ENCODE measurements around the gene VPS41.

Gene VPS41

DNA sequence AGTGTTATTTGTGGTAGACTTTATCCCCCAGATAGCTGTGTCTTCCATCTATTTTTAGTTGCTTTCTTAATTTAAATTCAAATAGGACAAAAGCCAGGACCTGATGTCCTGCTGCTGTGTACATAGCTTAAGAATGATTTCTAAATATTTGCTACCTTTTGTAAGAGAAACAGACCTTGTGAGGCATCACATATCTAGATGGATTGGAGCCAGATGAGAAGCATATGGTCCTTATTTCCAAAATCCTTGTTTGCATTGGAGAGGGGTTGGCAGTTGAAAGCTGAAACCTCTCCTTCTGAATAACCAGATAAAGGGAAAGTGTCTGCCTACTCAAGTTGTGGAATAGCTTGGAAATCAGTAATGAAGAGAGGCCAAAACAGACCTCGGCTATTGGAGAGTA lies 227.1 kb downstream of the VPS41 start:
- DNase-seq = no peak
- no peak overlapping the region for H3K4me3 Mint-ChIP-seq
- no peaks in the 10 kb centered on the region for H3K9me3 Mint-ChIP-seq
- peaks cover 4% of the 10 kb centered on the region for H3K27me3 Mint-ChIP-seq
- H3K36me3 Mint-ChIP-seq = no peaks in the 10 kb centered on the region
- CTCF ChIA-PET = no interaction called here
- no peak overlapping the region for H3K27ac Mint-ChIP-seq
- no peaks in the 10 kb centered on the region for H3K4me1 Mint-ChIP-seq

DNA sequence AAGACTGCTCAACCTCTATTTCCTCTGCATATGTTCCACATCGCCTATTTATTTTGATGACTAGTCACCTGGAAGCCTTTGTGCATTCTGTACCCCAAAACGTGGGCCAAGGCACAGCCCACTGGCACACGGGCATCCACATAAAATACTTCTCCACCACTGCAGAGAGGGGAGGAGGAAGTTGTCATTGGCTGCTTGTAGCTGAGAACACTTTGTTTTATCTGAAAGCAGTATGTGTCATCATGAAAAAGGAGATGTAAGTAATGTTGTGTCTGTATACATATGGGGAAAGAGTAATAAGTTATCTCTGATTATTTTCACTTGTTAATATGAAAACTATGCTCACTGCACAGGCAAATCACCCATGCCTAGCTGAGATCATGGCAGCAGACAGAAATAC lies 229.6 kb downstream of the VPS41 start:
- H3K9me3 Mint-ChIP-seq = no peaks in the 10 kb centered on the region
- H3K27ac Mint-ChIP-seq = no peak overlapping the region
- no peaks in the 10 kb centered on the region for H3K36me3 Mint-ChIP-seq
- DNase-seq = no peak
- no peaks in the 10 kb centered on the region for H3K4me1 Mint-ChIP-seq
- no peaks in the 10 kb centered on the region for H3K27me3 Mint-ChIP-seq
- no peak overlapping the region for H3K4me3 Mint-ChIP-seq
- CTCF ChIA-PET = no interaction called here

DNA sequence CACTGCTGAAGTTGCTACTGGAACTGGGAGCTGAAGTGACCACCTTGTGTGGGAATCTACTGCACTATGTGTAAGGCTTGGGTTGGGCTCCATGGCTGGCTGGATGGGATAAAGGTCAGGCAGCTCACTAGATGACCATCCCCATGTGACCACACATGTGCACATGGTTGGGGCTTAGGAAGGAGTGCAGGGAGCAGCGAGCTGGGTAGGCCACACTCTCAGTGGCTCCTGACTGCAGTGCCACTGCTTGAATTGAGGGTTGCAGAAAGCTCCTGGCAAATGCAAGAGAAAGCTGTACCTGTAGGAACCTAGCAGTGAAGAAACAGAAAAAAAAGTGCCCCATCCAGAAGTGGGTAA lies 230.3 kb downstream of the VPS41 start:
- no peaks in the 10 kb centered on the region for H3K27me3 Mint-ChIP-seq
- CTCF ChIA-PET = interaction anchor here (0.5 kb wide), 1 partner anchor 13 kb away, joined by 3 read pairs; no protein-coding TSS in a partner anchor
- no peak for DNase-seq
- no peaks in the 10 kb centered on the region for H3K36me3 Mint-ChIP-seq
- no peaks in the 10 kb centered on the region for H3K9me3 Mint-ChIP-seq
- H3K4me1 Mint-ChIP-seq = no peaks in the 10 kb centered on the region
- H3K4me3 Mint-ChIP-seq = no peak overlapping the region
- no peak overlapping the region for H3K27ac Mint-ChIP-seq

DNA sequence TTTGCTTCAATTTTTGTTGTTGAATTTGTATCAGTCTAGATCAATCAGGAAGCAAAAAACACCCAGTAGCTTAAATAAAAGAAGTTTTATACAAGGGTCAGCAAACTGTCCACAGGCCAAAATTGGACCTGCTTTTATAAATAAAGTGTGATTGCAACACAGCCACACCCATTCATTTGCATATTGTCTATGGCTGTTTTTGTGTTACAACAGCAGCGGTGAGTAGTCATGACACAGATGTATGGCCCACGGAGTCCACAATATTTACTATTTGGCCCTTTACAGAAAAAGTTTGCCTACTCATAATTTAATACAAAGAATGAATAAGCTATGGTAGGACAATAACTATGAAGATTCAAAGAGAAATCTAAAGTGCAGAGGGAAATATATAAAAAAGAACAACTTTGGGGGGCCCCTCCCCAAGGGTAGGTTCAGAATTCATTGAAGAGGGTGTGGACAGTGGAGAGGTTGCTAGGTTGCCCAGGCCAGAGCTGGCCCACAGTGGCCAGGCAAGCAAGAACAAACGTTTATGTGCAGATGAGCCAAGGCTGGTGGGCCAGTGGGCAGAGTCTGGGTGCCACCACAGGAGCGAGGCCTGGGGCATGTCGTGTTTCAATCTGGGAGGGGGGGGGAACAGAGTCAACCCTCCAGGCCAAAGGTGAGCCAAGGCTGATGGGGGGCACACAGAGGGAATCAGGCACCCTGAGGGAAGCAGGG lies 230.9 kb downstream of the VPS41 start:
- CTCF ChIA-PET = interaction anchor here (0.5 kb wide), 1 partner anchor 13 kb away, joined by 3 read pairs; no protein-coding TSS in a partner anchor
- H3K36me3 Mint-ChIP-seq = no peaks in the 10 kb centered on the region
- H3K4me1 Mint-ChIP-seq = no peaks in the 10 kb centered on the region
- H3K9me3 Mint-ChIP-seq = no peaks in the 10 kb centered on the region
- no peak overlapping the region for H3K27ac Mint-ChIP-seq
- no peaks in the 10 kb centered on the region for H3K27me3 Mint-ChIP-seq
- DNase-seq = no peak
- H3K4me3 Mint-ChIP-seq = no peak overlapping the region

DNA sequence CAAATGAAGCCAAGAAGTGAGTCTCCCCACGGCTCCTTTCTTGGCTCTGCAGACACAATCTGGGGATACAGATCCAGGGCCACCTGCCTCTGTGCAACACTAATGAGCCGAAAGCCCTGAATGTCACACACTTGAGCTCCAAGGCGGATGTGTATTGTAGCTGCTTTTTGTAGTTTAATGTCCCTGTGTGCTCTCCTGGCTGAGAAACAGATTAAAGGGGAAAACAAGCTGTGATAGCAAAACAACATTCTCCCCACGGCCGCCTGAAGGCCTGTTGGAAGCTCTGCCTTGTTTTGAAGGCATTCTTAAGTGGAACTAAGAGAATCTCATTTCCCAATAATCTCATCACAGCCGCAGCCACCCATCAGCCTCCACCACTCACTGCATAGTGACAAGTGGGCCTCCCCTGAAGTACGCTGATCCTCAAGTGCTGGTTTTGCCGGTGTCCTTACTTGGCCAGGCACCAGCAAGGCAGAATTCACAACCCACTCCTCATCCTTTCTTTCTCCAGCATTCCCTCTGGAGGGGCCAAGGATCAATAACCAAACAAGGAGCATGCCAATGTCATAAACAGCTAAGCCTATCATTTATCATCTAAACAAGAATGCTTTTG lies 233.4 kb downstream of the VPS41 start:
- Mint-ChIP-seq H3K9me3 (no peaks in the 10 kb centered on the region), H3K36me3 (no peaks in the 10 kb centered on the region), H3K27ac (no peak overlapping the region), H3K4me1 (no peaks in the 10 kb centered on the region), H3K27me3 (peaks cover 4% of the 10 kb centered on the region), H3K4me3 (no peak overlapping the region)
- no peak for DNase-seq
- CTCF ChIA-PET = no interaction called here

DNA sequence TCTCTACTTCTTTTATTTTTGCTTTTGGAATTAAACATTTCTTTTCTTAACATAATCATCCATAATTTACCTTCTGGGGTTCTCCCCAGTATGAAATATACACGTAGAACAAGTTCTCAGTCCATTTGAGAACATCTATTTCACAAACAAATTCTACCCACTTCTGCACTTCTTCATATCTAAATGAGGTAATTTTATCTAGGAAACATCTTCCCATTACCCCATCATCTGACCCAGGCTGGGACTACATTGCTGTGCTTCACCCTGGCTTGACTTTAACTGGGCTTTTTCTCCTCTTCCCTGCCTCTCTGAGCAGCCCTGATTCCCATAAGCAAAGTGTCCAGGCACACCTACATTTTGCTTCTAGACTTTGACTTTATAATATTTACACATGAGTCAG lies 234.5 kb downstream of the VPS41 start:
- Mint-ChIP-seq H3K4me1 (no peaks in the 10 kb centered on the region), H3K27ac (no peak overlapping the region), H3K9me3 (no peaks in the 10 kb centered on the region), H3K36me3 (no peaks in the 10 kb centered on the region), H3K27me3 (peaks cover 4% of the 10 kb centered on the region), H3K4me3 (no peak overlapping the region)
- CTCF ChIA-PET = no interaction called here
- DNase-seq = no peak

DNA sequence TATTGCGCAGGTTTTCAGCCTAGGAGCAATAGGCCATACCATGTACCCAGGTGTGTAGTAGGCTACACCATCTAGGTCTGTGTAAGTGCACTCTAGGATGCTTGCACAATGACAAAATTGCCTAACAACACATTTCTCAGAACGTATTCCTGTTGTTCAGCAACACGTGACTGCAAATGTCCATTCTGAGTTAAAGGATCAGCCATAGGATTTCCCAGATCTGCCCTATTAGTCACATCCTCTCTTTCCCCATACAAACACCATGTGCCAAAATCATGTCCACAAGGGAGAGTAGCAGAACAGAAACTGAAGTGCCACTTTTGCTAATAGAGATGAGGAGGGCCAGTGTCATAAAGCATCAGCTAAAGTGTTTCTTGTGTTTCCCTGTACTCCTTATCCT lies 235.2 kb downstream of the VPS41 start:
- no peak overlapping the region for H3K4me3 Mint-ChIP-seq
- CTCF ChIA-PET = no interaction called here
- H3K36me3 Mint-ChIP-seq = no peaks in the 10 kb centered on the region
- no peaks in the 10 kb centered on the region for H3K9me3 Mint-ChIP-seq
- H3K27me3 Mint-ChIP-seq = peaks cover 4% of the 10 kb centered on the region
- no peak for DNase-seq
- H3K27ac Mint-ChIP-seq = no peak overlapping the region
- no peaks in the 10 kb centered on the region for H3K4me1 Mint-ChIP-seq

Data from activated naive CD4-positive, alpha-beta T cell treated with anti-CD3 and anti-CD28 coated beads, Interleukin-2, amount 10 ng/mL, durations not matched to agents 7 days and 5 days (primary cell).